HepG2 (cell line): ENCODE data around the gene EMILIN1. TPM values are rescaled to one million over a fixed set of nuclear protein-coding genes. Genes with fewer than 3 reads are reported as not detected.

ENCODE experiments used
- BHLHE40 ChIP-seq: IDR thresholded peaks from 2 replicates; pipeline ENCODE4 v1.6.1; 2011; ENCODE audit warnings: low read length, improper control_type of control experiment
- FIP1L1 ChIP-seq: fragments of 200-400 bp; formaldehyde crosslinking; IDR thresholded peaks from 2 replicates; pipeline ENCODE4 v1.6.1; 2018; ENCODE audit warnings: low read depth, mild to moderate bottlenecking, low read length, moderate library complexity, borderline replicate concordance; ENCODE audit not compliant: insufficient read depth
- FOXC1 ChIP-seq: sonication (generic); formaldehyde crosslinking; IDR thresholded peaks from 2 replicates; pipeline ENCODE4 v1.8.0; 2022; ENCODE audit warnings: mild to moderate bottlenecking, missing genetic modification reagents, borderline replicate concordance
- HNF4A ChIP-seq: sonication (generic); formaldehyde crosslinking; IDR thresholded peaks from 2 replicates; pipeline ENCODE4 v1.4.0; 2020; ENCODE audit warnings: missing genetic modification reagents
- MZF1 ChIP-seq: sonication (generic); formaldehyde crosslinking; IDR thresholded peaks from 2 replicates; pipeline ENCODE4 v1.8.1; 2023; ENCODE audit warnings: mild to moderate bottlenecking, missing genetic modification reagents, borderline replicate concordance
- SKI ChIP-seq: fragments of 450-650 bp; IDR thresholded peaks from one replicate; pipeline ENCODE4 v1.6.1; 2018; ENCODE audit warnings: mild to moderate bottlenecking; ENCODE audit not compliant: partially characterized antibody
- ZC3H4 ChIP-seq: sonication (generic); formaldehyde crosslinking; IDR thresholded peaks from 2 replicates; pipeline ENCODE4 v1.4.0; 2020; ENCODE audit warnings: missing genetic modification reagents, borderline replicate concordance
- ZNF383 ChIP-seq: sonication (generic); formaldehyde crosslinking; IDR thresholded peaks from 2 replicates; pipeline ENCODE4 v1.4.0; 2020; ENCODE audit warnings: missing genetic modification reagents, mild to moderate bottlenecking, borderline replicate concordance
- ZNF577 ChIP-seq: sonication (generic); formaldehyde crosslinking; IDR thresholded peaks from 2 replicates; pipeline ENCODE4 v1.4.0; 2020; ENCODE audit warnings: mild to moderate bottlenecking, low read depth, missing genetic modification reagents, borderline replicate concordance
- ZNF589 ChIP-seq: sonication (generic); formaldehyde crosslinking; conservative IDR thresholded peaks from 2 replicates; pipeline ENCODE4 v1.8.0; 2022; ENCODE audit warnings: mild to moderate bottlenecking, moderate library complexity, missing genetic modification reagents
- ZNF605 ChIP-seq: sonication (generic); formaldehyde crosslinking; IDR thresholded peaks from 2 replicates; pipeline ENCODE4 v1.8.0; 2022; ENCODE audit warnings: mild to moderate bottlenecking, missing genetic modification reagents
- ZNF720 ChIP-seq: sonication (generic); formaldehyde crosslinking; IDR thresholded peaks from 2 replicates; pipeline ENCODE4 v1.4.0; 2020; ENCODE audit warnings: missing genetic modification reagents
- ZNF777 ChIP-seq: sonication (generic); formaldehyde crosslinking; IDR thresholded peaks from 2 replicates; pipeline ENCODE4 v1.4.0; 2020; ENCODE audit warnings: missing genetic modification reagents
- ZNF788 ChIP-seq: sonication (generic); formaldehyde crosslinking; IDR thresholded peaks from 2 replicates; pipeline ENCODE4 v1.5.0; 2020; ENCODE audit warnings: mild to moderate bottlenecking, missing genetic modification reagents, borderline replicate concordance
- polyA plus RNA-seq, 8 experiments: library from polyadenylated mRNA; depleted of rRNA in 3 of 8; stranded (reverse) in 7 of 8; unstranded in 1 of 8; fragments of >200 nt; fragmentation: Illumina TruSeq in 4 of 8; extraction: Trizol in 4 of 8; gene quantifications; 2 replicates each; pipeline versions ENCODE4 v1.2.1 to v1.2.3, GENCODE V29; 2011 to 2016; ENCODE audit warnings: low read depth in 4 of 8, missing spikeins in 1 of 8, mixed read lengths in 1 of 8; ENCODE audit not compliant: insufficient read depth in 1 of 8
- total RNA-seq, 5 experiments: library from RNA; depleted of rRNA; stranded (reverse); fragments of >200 nt; fragmentation: Illumina TruSeq; extraction: Trizol; gene quantifications; 2 replicates each; pipeline ENCODE4 v1.2.3, GENCODE V29; 2016; ENCODE audit warnings: low read depth in 1 of 5
- TF ChIP-seq, protein P1 (sequence below): sonication (generic); formaldehyde crosslinking; IDR thresholded peaks from 2 replicates; pipeline ENCODE4 v1.5.0; 2020; ENCODE audit warnings: mild to moderate bottlenecking, missing genetic modification reagents, borderline replicate concordance
- TF ChIP-seq, protein P2 (sequence below), 2 experiments: fragments of 450-650 bp in 1 of 2; sonication (generic) in 1 of 2; formaldehyde crosslinking; IDR thresholded peaks; 2 replicates each; pipeline versions ENCODE4 v1.5.0 to v1.8.0; 2020 to 2022; ENCODE audit warnings: mild to moderate bottlenecking in 1 of 2, missing genetic modification reagents in 1 of 2
- TF ChIP-seq, protein P3 (sequence below): sonication (generic); formaldehyde crosslinking; conservative IDR thresholded peaks from 2 replicates; pipeline ENCODE4 v1.5.0; 2020; ENCODE audit warnings: missing genetic modification reagents

EMILIN1 gene
- total and polyA plus RNA-seq, 2 of the 13 experiments (the other 11 are each of a cell fraction or from before 2014, with no cell fraction given) = 8.1 to 9.7 TPM

- TF ChIP-seq ZNF589 (CRISPR knock-in tag) (no peak), ZNF788 (no peak), ZC3H4 (CRISPR knock-in tag) (no peak), ZNF383 (no peak), FIP1L1 (no peak), HNF4A (CRISPR knock-in tag) (no peak), ZNF605 (CRISPR knock-in tag) (no peak), SKI (no peak), ZNF777 (CRISPR knock-in tag) (no peak), BHLHE40 (no peak), ZNF577 (CRISPR knock-in tag) (no peak), MZF1 (CRISPR knock-in tag) (no peak), FOXC1 (CRISPR knock-in tag) (peak; percentile 50; the same call in 1 of the 2 replicates), ZNF720 (CRISPR knock-in tag) (no peak)
- TF ChIP-seq, protein P1, sequence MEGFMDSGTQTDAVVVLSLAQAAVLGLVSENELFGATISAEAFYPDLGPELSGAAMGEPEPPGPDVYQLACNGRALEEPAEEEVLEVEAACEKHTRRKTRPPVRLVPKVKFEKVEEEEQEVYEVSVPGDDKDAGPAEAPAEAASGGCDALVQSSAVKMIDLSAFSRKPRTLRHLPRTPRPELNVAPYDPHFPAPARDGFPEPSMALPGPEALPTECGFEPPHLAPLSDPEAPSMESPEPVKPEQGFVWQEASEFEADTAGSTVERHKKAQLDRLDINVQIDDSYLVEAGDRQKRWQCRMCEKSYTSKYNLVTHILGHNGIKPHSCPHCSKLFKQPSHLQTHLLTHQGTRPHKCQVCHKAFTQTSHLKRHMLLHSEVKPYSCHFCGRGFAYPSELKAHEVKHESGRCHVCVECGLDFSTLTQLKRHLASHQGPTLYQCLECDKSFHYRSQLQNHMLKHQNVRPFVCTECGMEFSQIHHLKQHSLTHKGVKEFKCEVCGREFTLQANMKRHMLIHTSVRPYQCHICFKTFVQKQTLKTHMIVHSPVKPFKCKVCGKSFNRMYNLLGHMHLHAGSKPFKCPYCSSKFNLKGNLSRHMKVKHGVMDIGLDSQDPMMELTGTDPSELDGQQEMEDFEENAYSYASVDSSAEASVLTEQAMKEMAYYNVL (CRISPR knock-in tag) = no peak
- TF ChIP-seq, protein P2, sequence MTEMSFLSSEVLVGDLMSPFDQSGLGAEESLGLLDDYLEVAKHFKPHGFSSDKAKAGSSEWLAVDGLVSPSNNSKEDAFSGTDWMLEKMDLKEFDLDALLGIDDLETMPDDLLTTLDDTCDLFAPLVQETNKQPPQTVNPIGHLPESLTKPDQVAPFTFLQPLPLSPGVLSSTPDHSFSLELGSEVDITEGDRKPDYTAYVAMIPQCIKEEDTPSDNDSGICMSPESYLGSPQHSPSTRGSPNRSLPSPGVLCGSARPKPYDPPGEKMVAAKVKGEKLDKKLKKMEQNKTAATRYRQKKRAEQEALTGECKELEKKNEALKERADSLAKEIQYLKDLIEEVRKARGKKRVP (CRISPR knock-in tag; IDR thresholded peaks at IDR 0.05) = no peak
- TF ChIP-seq, protein P3, sequence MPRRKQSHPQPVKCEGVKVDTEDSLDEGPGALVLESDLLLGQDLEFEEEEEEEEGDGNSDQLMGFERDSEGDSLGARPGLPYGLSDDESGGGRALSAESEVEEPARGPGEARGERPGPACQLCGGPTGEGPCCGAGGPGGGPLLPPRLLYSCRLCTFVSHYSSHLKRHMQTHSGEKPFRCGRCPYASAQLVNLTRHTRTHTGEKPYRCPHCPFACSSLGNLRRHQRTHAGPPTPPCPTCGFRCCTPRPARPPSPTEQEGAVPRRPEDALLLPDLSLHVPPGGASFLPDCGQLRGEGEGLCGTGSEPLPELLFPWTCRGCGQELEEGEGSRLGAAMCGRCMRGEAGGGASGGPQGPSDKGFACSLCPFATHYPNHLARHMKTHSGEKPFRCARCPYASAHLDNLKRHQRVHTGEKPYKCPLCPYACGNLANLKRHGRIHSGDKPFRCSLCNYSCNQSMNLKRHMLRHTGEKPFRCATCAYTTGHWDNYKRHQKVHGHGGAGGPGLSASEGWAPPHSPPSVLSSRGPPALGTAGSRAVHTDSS (CRISPR knock-in tag) = no peak
These were observed 1.7 kb downstream of the EMILIN1 start (continued) for GRCh38 chr2:27080140-27080469.
